GM19351 (cell line): ENCODE measurements around the gene BID.

ENCODE experiments used
- ATAC-seq: cut with Tn5 transposase; IDR thresholded peaks from one replicate; pipeline ENCODE4 v1.9.1; 2021; ENCODE audit warnings: mild to moderate bottlenecking, moderate library complexity; ENCODE audit not compliant: unreplicated experiment

Gene BID

GRCh38 chr22:17739196-17739975 lies 34.9 kb downstream of the BID start:
- ATAC-seq: no peak

DNA sequence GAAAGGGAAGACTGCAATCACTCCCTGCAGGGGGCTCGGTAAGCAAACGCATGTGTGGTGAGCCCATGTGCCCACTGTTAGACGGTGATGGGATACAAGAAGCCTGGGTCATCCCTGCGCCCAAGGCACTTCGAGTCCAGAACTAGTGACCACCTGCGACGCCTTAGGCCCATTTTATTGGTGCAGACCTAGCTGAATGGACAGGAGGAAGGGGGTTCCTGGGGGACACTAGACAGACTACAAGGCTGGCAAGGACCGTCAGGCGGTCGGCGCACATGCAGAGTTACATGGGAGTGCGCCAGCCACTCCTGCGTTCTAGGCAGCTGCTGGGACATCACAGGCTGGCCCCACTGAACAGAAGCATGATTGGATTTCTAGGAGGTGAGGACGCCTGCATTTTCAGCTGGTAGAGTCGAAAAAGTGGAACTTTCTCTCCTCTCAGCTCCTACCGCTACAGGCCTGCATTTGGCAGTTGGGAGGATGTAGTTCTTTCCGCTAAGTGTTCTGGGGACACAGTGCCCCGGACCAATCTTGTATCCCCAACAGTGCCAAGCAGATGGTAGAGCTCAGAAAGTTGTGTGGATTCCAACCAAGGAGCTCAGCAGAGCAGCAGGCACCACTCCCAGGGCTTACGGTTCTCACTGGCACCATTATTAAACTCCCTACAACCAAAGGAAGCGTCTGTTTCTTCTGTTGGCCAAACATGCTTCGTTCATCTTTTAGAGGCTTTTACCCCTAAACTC lies 35.7 kb downstream of the BID start:
- no peak for ATAC-seq

DNA sequence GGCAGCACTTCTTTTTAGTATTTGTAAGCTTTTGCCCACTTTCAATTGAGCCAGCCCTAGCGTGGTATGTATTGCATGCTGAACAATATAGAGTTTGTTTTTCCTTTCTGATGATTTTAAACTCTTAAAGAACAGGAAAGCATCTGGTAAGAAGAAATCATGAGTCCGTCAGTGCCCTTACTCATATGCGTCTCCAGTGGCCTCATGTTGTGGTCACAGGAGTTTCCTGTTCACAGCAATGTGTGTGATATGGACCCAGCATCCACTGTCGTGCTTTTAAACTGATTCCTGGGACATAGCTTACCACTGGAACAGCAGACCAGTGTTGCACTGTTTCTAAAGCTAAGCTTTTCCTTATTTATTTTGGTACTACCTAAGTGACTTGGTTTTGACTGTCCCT lies 40.1 kb downstream of the BID start:
- no peak for ATAC-seq

GRCh38 chr22:17733466-17733865 lies 40.8 kb downstream of the BID start:
- ATAC-seq: no peak

DNA sequence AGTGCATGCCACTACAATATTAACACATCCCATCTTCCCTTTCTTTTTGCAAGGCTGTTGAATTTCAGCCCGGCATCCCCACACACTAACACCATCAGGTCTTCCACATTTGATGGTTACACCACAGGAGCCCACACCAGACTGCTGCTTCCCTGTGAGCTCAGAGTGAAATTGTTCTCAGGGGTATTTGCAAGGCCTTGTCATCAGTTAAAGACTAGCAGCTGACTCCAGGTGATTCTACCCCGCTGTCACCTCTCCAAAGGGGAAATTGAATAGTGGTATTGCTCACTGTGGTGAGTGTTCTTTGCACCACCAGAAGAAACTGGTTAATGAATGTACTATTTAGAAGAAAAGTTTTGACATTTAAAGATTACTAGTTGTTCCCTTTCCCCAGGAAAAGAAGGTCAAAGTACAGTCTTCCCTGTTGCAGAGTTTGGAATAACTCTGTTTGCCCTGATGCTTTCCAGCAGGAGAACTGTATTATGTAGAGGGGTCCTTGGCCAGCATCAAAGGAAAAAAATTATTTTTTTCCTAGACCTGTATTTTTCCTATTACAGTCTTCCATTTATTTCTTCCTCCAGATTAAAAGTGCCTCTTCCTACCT lies 41.9 kb downstream of the BID start:
- ATAC-seq: no peak

- ATAC-seq: no peak
These were observed 44.7 kb downstream of the BID start for GRCh38 chr22:17729561-17729960.

DNA sequence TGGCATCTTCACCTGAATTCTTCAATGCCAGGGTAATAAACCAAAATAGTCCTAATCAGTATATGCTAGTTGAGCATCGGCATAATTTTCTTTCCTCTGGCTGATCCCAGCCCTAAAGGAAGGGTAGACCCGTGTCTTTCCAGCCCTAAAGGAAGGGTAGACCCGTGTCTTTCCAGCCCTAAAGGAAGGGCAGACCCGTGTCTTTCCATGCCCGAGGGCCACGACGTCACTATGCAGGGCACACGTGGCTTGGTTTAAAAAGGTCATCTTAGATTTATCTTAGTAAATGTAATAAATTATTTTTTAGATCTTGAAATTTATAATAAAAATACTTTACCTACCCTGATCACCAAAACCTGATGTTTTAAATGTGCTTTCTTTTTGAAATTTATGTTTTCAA lies 45.5 kb downstream of the BID start:
- ATAC-seq: no peak

DNA sequence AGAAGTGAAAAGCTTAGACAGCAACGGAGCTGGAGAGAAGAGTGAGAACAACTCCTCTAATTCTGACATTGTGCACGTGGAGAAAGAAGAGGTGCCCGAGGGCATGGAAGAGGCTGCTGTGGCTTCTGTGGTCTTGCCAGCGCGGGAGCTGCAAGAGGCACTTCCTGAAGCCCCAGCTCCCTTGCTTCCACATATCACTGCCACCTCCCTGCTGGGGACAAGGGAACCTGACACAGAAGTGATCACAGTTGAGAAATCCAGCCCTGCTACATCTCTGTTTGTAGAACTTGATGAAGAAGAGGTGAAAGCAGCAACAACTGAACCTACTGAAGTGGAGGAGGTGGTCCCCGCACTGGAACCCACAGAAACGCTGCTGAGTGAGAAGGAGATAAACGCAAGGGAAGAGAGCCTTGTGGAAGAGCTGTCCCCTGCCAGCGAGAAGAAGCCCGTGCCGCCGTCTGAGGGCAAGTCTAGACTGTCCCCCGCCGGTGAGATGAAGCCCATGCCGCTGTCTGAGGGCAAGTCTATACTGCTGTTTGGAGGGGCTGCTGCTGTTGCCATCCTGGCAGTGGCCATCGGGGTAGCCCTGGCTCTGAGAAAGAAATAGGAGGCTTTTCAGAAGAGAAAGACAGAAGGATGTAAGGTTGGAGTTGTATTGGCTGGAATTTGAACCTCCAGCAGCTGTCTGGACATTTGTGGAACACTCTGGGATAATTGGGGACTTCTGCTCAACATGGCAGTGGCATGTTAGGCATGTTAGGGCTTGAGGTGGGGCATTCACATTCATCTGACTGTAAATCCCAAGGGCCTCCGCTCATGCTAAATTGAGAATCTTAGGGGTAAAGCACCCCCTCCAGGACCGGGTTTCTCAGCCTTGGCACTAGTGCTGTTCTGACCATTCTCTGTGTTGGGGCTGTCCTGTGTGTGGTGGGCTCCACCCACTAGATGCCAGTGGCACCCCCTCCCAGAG lies 47.1 kb downstream of the BID start:
- no peak for ATAC-seq

DNA sequence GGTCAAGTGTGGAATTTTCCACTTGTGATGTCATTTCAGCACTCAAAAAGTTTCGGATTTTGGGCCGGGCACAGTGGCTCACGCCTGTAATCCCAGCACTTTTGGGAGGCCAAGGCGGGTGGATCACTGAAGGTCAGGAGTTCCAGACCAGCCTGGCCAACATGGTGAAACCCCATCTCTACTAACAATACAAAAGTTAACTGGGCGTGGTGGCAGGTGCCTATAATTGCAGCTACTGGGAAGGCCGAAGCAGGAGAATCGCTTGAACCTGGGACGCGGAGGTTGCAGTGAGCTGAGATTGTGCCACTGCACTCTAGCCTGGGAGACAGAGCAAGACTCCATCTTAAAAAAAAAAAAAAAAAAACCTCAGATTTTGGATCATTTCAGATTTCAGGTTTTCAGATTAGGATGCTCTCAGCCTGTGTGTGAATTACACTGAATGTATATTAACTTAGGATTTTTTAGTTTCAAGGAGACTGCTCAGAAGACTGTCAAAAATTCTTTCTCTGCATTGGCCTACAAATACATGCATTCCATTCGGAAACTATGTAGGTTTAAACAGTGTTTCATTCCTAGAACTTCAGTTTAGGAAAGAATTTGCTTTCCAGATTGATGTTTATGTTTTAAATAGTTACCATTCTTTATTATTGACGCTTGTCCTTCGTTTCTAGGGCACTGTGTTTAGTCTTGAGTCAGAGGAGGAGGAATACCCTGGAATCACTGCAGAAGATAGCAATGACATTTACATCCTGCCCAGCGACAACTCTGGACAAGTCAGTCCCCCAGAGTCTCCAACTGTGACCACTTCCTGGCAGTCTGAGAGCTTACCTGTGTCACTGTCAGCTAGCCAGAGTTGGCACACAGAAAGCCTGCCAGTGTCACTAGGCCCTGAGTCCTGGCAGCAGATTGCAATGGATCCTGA lies 48.0 kb downstream of the BID start:
- no peak for ATAC-seq

GRCh38 chr22:17725500-17725796 lies 48.8 kb downstream of the BID start:
- ATAC-seq: no peak

DNA sequence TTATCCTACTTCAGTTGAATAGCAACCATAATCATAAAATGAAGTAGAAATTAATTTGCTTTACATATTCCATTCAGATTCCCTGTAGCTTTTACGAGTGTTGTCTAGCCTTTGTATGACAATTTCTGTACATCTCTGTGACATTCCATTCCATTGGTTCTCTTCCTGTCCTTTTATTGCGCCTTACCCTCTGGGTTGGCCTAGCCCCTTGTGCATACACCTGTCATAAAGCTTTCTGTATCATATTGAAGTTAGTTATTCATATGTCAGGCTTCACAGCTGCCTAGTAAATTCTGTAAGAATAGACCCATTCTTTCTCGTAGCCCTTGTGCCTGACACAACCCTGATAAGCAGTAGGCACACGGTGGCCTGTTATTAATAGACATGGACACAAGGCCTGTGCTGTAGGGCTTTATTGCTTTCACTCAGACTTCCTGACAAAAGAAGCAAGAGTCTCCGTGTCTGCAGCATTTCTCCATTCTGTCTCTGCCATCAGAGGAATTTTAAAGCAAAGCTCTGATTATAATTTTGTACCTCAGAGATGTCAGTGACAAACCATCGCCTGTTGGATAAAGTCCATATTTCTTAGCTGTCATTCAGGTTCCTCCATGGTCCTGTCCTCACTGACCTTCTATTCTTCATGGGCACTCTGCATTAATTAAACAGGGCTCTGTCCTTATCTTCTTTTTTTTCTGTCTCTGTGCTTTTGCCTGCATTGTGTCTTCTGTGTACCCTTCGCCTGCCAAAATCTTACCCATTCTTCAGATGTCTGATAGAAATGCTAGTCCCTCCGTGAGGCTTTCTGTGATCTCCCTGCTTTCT lies 49.4 kb downstream of the BID start:
- no peak for ATAC-seq

DNA sequence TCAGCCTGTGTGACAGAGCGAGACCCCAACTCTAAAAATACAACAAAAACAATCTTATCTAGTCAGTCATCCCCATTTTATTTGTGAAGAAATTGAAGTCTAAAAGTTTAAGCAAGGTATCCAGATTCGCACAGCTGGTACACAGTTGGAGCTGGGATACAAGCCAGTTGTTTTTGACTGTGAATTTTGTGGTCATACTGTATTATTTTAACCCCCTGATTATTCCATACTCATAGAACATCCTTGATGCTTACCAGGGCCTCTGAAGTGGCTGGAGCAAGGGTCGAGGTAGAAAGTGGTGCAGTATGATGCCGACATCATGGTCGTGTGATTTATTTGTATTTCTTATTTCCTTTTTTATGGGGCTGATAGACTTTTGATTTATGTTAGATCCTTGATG lies 50.0 kb downstream of the BID start:
- no peak for ATAC-seq

DNA sequence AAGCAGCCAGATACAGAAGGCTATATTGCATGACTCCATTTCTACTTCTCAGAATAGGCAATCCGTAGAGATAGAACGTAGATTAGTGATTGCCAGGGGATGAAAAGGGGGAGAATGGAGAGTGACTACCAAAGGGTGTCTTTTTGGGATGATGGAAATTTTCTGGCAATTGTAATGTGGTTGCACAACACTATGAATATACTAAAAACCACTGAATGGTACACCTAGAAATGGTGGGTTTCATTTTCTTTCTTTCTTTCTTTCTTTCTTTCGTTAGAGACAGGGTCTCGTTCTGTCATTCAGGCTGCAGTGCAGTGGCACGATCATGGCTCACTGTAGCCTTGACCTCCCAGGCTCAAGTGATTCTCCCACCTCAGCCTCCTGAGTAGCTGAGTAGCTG lies 54.4 kb downstream of the BID start:
- ATAC-seq: no peak

- ATAC-seq: no peak
These were observed 56.6 kb downstream of the BID start for GRCh38 chr22:17717708-17718107.

DNA sequence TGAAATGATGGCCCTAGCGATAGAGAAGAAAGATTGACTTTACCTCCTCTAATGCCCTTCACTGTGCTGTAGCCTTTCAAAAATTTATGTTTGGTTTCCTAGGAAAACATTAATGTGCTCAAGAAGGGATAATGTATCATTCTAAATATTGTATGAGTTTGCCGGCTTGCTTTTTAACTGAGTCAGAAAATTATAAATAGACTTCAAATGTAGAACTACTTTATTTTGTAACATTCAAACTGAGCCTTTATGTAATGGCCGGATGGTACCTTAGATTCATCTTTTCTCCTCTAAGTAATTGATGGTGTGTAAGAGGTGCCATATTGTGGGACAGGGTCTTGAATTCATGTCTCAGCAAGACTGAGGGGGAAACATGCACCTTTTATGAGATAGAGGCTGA lies 57.7 kb downstream of the BID start:
- no peak for ATAC-seq

GRCh38 chr22:17712441-17712840 lies 61.8 kb downstream of the BID start:
- ATAC-seq: no peak

GRCh38 chr22:17710023-17710422 lies 64.2 kb downstream of the BID start:
- no peak for ATAC-seq

GRCh38 chr22:17707526-17707925 lies 66.7 kb downstream of the BID start:
- no peak for ATAC-seq

DNA sequence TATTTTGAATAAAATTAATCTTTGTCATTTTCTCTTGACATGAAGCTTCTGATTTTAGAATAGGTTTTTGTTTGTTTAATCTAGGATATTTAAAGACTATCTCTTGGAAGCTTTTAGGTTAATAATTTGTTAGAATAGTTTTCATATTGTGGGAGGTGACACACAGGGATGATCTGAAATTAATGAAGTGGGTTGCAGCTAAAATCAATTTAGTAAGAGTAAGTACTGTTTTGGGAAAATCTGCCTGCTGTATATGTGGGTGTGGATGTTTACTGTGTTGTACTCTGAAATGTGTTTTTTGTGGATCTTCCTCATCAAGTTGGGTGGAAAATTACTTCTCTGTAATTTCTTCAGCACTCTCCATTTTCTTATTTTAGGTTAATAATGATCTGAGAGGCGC lies 67.3 kb downstream of the BID start:
- ATAC-seq: no peak
